Endodermal cell (in vitro differentiated cells): Measurements from ENCODE around the gene KLF3. TPM values are rescaled to one million over a fixed set of nuclear protein-coding genes. Genes with fewer than 3 reads are reported as not detected.

ENCODE experiments used
- DNase-seq: peaks from one replicate; pipeline ENCODE4 v3.0.0-alpha.2; 2017
- H3K27ac ChIP-seq: 2 replicates; pipeline ENCODE4 v1.5.1; 2013; ENCODE audit warnings: mild to moderate bottlenecking, low read depth, low read length, moderate library complexity
- H3K27me3 ChIP-seq: 2 replicates; pipeline ENCODE4 v1.6.1; 2013; ENCODE audit warnings: mild to moderate bottlenecking, low read length, moderate library complexity; ENCODE audit not compliant: insufficient read depth, control insufficient read depth, poor library complexity, severe bottlenecking
- H3K36me3 ChIP-seq: 2 replicates; pipeline ENCODE4 v1.7.0; 2013; ENCODE audit warnings: mild to moderate bottlenecking, low read length, moderate library complexity; ENCODE audit not compliant: control insufficient read depth, insufficient read depth
- H3K4me1 ChIP-seq: one replicate; pipeline ENCODE4 v1.7.0; 2013; ENCODE audit warnings: low read length; ENCODE audit not compliant: control insufficient read depth, insufficient read depth
- H3K4me3 ChIP-seq: 2 replicates; pipeline ENCODE4 v1.5.1; 2013; ENCODE audit warnings: mild to moderate bottlenecking, low read length, moderate library complexity
- H3K9ac ChIP-seq: 2 replicates; pipeline ENCODE4 v1.6.1; 2013; ENCODE audit warnings: mild to moderate bottlenecking, low read length, moderate library complexity; ENCODE audit not compliant: poor library complexity, severe bottlenecking; ENCODE audit errors: extremely low read depth
- H3K9me3 ChIP-seq: 2 replicates; pipeline ENCODE4 v1.6.1; 2013; ENCODE audit warnings: mild to moderate bottlenecking, low read length, moderate library complexity; ENCODE audit not compliant: control insufficient read depth
- H3K27ac Mint-ChIP-seq: 2 replicates; pipeline ENCODE4 v1.8.0; 2020; ENCODE audit warnings: mixed read lengths
- H3K27me3 Mint-ChIP-seq: 2 replicates; pipeline ENCODE4 v1.8.0; 2021; ENCODE audit warnings: mild to moderate bottlenecking, mixed read lengths; ENCODE audit not compliant: insufficient read depth
- H3K36me3 Mint-ChIP-seq: 2 replicates; pipeline ENCODE4 v1.8.0; 2020; ENCODE audit warnings: low read depth, mixed read lengths
- H3K4me1 Mint-ChIP-seq: 2 replicates; pipeline ENCODE4 v1.8.0; 2020; ENCODE audit warnings: mixed read lengths
- H3K4me3 Mint-ChIP-seq: 2 replicates; pipeline ENCODE4 v1.8.0; 2020; ENCODE audit warnings: mild to moderate bottlenecking, moderate library complexity, mixed read lengths
- H3K9me3 Mint-ChIP-seq: 2 replicates; pipeline ENCODE4 v1.8.0; 2020; ENCODE audit warnings: mild to moderate bottlenecking, mixed read lengths
- WGBS, 2 experiments: methylation state at CpG; one replicate each; pipeline versions ENCODE4 v1.1.5 to v1.1.7; 2013; ENCODE audit warnings: missing lambda C conversion rate in 2 of 2, mixed read lengths in 1 of 2; ENCODE audit not compliant: insufficient coverage in 1 of 2, insufficient read length in 1 of 2; 5-methylcytosine and 5-hydroxymethylcytosine counted together
- total RNA-seq, 2 donors: library from RNA; stranded (reverse); fragmentation: NEBNext Ultra II Directional in 1 of 2; extraction: Animal tissue kit (Norgen Biotek cat#: 25700) in 1 of 2; gene quantifications; 2 replicates in 1 of 2; 3 replicates in 1 of 2; pipeline ENCODE4 v1.2.1, GENCODE V29; 2021
- TF ChIP-seq, protein P1 (sequence below): fragments of 200-600 bp; sonication (generic); conservative IDR thresholded peaks from 2 replicates; pipeline ENCODE4 v1.5.0; 2021; ENCODE audit warnings: antibody characterized with exemption, mild to moderate bottlenecking

KLF3 gene
- total RNA-seq, 2 donors from 2014 or later = 20.7 to 28.2 TPM

DNA sequence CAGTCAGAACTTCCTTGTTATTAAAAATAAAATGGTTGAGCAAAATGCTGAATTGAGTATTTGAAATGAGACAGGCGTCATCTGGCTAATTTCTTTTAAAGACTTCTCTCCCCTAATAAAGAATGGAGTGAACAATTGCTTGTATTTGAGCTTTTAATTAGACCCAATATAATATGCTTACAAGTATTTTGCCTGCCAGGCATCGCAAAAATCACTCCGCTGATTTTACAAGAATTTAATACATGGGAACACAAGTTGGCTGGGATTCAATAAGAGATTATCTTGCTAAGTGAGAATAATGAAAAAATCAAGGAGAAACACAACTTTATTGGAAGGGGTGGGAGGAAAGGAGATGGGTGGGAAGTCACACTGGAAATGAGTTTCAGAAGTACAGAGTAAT, 52.3 kb downstream of the KLF3 start:
- H3K36me3 ChIP-seq = no peaks in the 10 kb centered on the region
- Mint-ChIP-seq H3K27ac (no peak overlapping the region), H3K27me3 (no peaks in the 10 kb centered on the region), H3K4me1 (no peaks in the 10 kb centered on the region), H3K9me3 (peaks cover 27% of the 10 kb centered on the region), H3K4me3 (no peak overlapping the region), H3K36me3 (peaks cover 1% of the 10 kb centered on the region)
- DNase-seq = no peak
- H3K27me3 ChIP-seq = no peaks in the 10 kb centered on the region
- no peak overlapping the region for H3K4me3 ChIP-seq
- H3K9ac ChIP-seq = no peak overlapping the region
- TF ChIP-seq, protein P1, sequence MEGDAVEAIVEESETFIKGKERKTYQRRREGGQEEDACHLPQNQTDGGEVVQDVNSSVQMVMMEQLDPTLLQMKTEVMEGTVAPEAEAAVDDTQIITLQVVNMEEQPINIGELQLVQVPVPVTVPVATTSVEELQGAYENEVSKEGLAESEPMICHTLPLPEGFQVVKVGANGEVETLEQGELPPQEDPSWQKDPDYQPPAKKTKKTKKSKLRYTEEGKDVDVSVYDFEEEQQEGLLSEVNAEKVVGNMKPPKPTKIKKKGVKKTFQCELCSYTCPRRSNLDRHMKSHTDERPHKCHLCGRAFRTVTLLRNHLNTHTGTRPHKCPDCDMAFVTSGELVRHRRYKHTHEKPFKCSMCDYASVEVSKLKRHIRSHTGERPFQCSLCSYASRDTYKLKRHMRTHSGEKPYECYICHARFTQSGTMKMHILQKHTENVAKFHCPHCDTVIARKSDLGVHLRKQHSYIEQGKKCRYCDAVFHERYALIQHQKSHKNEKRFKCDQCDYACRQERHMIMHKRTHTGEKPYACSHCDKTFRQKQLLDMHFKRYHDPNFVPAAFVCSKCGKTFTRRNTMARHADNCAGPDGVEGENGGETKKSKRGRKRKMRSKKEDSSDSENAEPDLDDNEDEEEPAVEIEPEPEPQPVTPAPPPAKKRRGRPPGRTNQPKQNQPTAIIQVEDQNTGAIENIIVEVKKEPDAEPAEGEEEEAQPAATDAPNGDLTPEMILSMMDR = no peak
- H3K9me3 ChIP-seq = peaks cover 20% of the 10 kb centered on the region
- no peaks in the 10 kb centered on the region for H3K4me1 ChIP-seq
- 91 to 100% methylated on average over 2 to 3 of the region's 3 CpGs for WGBS, 2 experiments
- no peak overlapping the region for H3K27ac ChIP-seq

DNA sequence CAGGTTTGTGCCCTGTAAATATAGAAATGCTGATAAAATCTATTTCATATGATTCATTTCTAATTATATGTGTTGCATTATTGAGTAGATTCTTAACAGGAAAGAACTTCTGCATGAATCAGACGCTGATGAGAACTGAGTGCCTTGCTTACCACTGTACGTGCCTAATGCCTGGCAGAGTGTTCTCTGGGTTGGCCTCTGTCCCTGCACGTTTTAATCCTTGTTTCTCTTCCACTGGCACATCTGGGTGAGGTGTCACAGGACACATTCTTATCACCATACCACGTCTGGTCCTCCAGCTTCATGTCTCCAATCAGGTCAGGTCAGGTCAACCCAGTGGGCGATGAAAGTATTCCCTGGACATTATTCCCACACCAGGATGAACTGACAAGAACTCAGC, 53.6 kb downstream of the KLF3 start:
- H3K4me1 Mint-ChIP-seq = peaks cover 2% of the 10 kb centered on the region
- H3K27me3 ChIP-seq = no peaks in the 10 kb centered on the region
- H3K27ac Mint-ChIP-seq = no peak overlapping the region
- TF ChIP-seq, protein P1 = no peak
- H3K27ac ChIP-seq = no peak overlapping the region
- no peak for DNase-seq
- no peak overlapping the region for H3K4me3 Mint-ChIP-seq
- no peaks in the 10 kb centered on the region for H3K27me3 Mint-ChIP-seq
- H3K36me3 Mint-ChIP-seq = peaks cover 1% of the 10 kb centered on the region
- H3K4me3 ChIP-seq = no peak overlapping the region
- H3K9me3 Mint-ChIP-seq = peaks cover 19% of the 10 kb centered on the region
- no peaks in the 10 kb centered on the region for H3K4me1 ChIP-seq
- H3K36me3 ChIP-seq = no peaks in the 10 kb centered on the region
- H3K9me3 ChIP-seq = peaks cover 15% of the 10 kb centered on the region
- no peak overlapping the region for H3K9ac ChIP-seq
- 86 to 90% methylated on average over 5 of the region's 5 CpGs for WGBS, 2 experiments

DNA sequence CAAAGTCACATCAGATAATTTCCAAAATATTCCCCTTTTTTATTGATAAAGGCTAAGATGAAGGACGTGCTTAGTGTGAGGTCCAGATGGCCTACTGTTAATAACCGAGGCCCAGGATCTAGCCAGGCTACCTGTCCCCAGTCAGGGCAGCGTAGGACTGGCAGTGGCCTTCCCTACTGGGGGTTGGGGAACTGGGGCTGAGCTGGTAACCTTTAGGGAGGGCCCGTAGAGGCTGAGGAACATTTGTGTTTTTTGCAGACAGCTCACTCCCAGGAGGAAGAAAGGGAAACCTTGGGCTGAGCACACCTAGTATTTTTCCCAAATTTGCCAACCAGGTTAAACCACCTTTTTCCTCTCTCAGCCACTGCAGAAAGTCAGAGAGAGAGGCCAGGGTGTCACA, 59.1 kb downstream of the KLF3 start:
- DNase-seq = no peak
- TF ChIP-seq, protein P1 = no peak
- WGBS, 2 experiments = 71 to 93% methylated on average over 3 to 4 of the region's 4 CpGs
- Histone ChIP-seq H3K4me1 (peaks cover 2% of the 10 kb centered on the region), H3K9ac (no peak overlapping the region), H3K4me3 (no peak overlapping the region), H3K27ac (no peak overlapping the region), H3K9me3 (no peaks in the 10 kb centered on the region), H3K27me3 (no peaks in the 10 kb centered on the region), H3K36me3 (no peaks in the 10 kb centered on the region)
- Mint-ChIP-seq H3K4me1 (peaks cover 32% of the 10 kb centered on the region), H3K36me3 (no peaks in the 10 kb centered on the region), H3K27ac (no peak overlapping the region), H3K9me3 (no peaks in the 10 kb centered on the region), H3K4me3 (no peak overlapping the region), H3K27me3 (no peaks in the 10 kb centered on the region)
